Mesenchymal stem cell (in vitro differentiated cells and primary cell): ENCODE data around the gene PFN3.

ENCODE experiments used
- DNase-seq: peaks from one replicate; pipeline ENCODE4 v3.0.0-alpha.2; 2013
- H2AFZ ChIP-seq: one replicate; pipeline ENCODE4 v1.6.1; 2013; ENCODE audit warnings: low read depth, mild to moderate bottlenecking, control low read depth, inconsistent platforms, low read length, moderate library complexity
- H2AK5ac ChIP-seq: 2 replicates; pipeline ENCODE4 v1.6.1; 2013; ENCODE audit warnings: low read length, moderate library complexity, mild to moderate bottlenecking, inconsistent platforms; ENCODE audit not compliant: severe bottlenecking
- H2BK120ac ChIP-seq: one replicate; pipeline ENCODE4 v1.6.1; 2013; ENCODE audit warnings: low read depth, mild to moderate bottlenecking, inconsistent platforms, low read length, moderate library complexity
- H2BK12ac ChIP-seq, 2 experiments: one replicate each; pipeline ENCODE4 v1.6.1; 2013; ENCODE audit warnings: inconsistent platforms in 2 of 2, low read length in 2 of 2, mild to moderate bottlenecking in 2 of 2, moderate library complexity in 2 of 2, control low read depth in 1 of 2
- H2BK15ac ChIP-seq: one replicate; pipeline ENCODE4 v1.6.1; 2013; ENCODE audit warnings: mild to moderate bottlenecking, low read depth, inconsistent platforms; ENCODE audit not compliant: poor library complexity, severe bottlenecking
- H2BK5ac ChIP-seq: 2 replicates; pipeline ENCODE4 v1.6.1; 2013; ENCODE audit warnings: low read depth, mild to moderate bottlenecking, low read length, control low read depth, inconsistent platforms; ENCODE audit not compliant: poor library complexity, severe bottlenecking
- H3K14ac ChIP-seq, 2 experiments: one replicate each; pipeline ENCODE4 v1.6.1; 2013; ENCODE audit warnings: inconsistent platforms in 2 of 2, low read length in 2 of 2, control low read depth in 1 of 2, mild to moderate bottlenecking in 1 of 2, moderate library complexity in 1 of 2
- H3K18ac ChIP-seq, 2 experiments: one replicate each; pipeline ENCODE4 v1.6.1; 2013; ENCODE audit warnings: inconsistent platforms in 2 of 2, low read length in 2 of 2, control low read depth in 1 of 2, low read depth in 1 of 2, mild to moderate bottlenecking in 1 of 2
- H3K23ac ChIP-seq, 2 experiments: one replicate each; pipeline ENCODE4 v1.6.1; 2013; ENCODE audit warnings: inconsistent platforms in 2 of 2, low read length in 2 of 2, mild to moderate bottlenecking in 2 of 2, moderate library complexity in 2 of 2, control low read depth in 1 of 2
- H3K27ac ChIP-seq: 2 replicates; pipeline ENCODE4 v1.5.1; 2013; ENCODE audit warnings: mild to moderate bottlenecking, moderate library complexity, low read length, control low read depth, inconsistent platforms; ENCODE audit not compliant: poor library complexity, severe bottlenecking
- H3K27me3 ChIP-seq, 2 experiments: 2 replicates each; pipeline versions ENCODE4 v1.6.1 to v1.7.0; 2013; ENCODE audit warnings: low read length in 2 of 2, mild to moderate bottlenecking in 2 of 2, moderate library complexity in 2 of 2, control low read depth in 1 of 2, inconsistent platforms in 1 of 2; ENCODE audit not compliant: control insufficient read depth in 1 of 2, insufficient read depth in 1 of 2
- H3K36me3 ChIP-seq, 2 experiments: 2 replicates each; pipeline versions ENCODE4 v1.6.1 to v1.7.0; 2013; ENCODE audit warnings: low read length in 2 of 2, control low read depth in 1 of 2, inconsistent platforms in 1 of 2, low read depth in 1 of 2, mild to moderate bottlenecking in 1 of 2; ENCODE audit not compliant: insufficient read depth in 2 of 2, control insufficient read depth in 1 of 2
- H3K4ac ChIP-seq, 2 experiments: one replicate each; pipeline ENCODE4 v1.6.1; 2013; ENCODE audit warnings: inconsistent platforms in 2 of 2, low read length in 2 of 2, mild to moderate bottlenecking in 2 of 2, moderate library complexity in 2 of 2, control low read depth in 1 of 2, low read depth in 1 of 2
- H3K4me1 ChIP-seq: 2 replicates; pipeline ENCODE4 v1.6.1; 2013; ENCODE audit warnings: low read depth, low read length, control low read depth; ENCODE audit not compliant: control insufficient read depth, insufficient read depth
- H3K4me2 ChIP-seq: 2 replicates; pipeline ENCODE4 v1.6.1; 2013; ENCODE audit warnings: low read length, mild to moderate bottlenecking, inconsistent platforms; ENCODE audit not compliant: poor library complexity, severe bottlenecking
- H3K4me3 ChIP-seq, 2 experiments: 2 replicates each; pipeline versions ENCODE4 v1.5.1 to v1.7.0; 2013; ENCODE audit warnings: low read length in 2 of 2, mild to moderate bottlenecking in 2 of 2, control low read depth in 1 of 2, low read depth in 1 of 2; ENCODE audit not compliant: insufficient read depth in 1 of 2
- H3K79me1 ChIP-seq: replicated peaks from 2 replicates; pipeline ENCODE4 v1.6.1; 2013; ENCODE audit warnings: mild to moderate bottlenecking, control low read depth, low read length, inconsistent platforms; ENCODE audit not compliant: poor library complexity, severe bottlenecking
- H3K9ac ChIP-seq: 2 replicates; pipeline ENCODE4 v1.7.0; 2013; ENCODE audit warnings: mild to moderate bottlenecking, low read length, moderate library complexity
- H3K9me3 ChIP-seq: 2 replicates; pipeline ENCODE4 v1.7.0; 2013; ENCODE audit warnings: mild to moderate bottlenecking, low read length; ENCODE audit not compliant: control insufficient read depth
- H4K8ac ChIP-seq: one replicate; pipeline ENCODE4 v1.6.1; 2013; ENCODE audit warnings: inconsistent platforms, mild to moderate bottlenecking, low read length, moderate library complexity
- H4K91ac ChIP-seq: one replicate; pipeline ENCODE4 v1.6.1; 2013; ENCODE audit warnings: mild to moderate bottlenecking, low read length, inconsistent platforms
- WGBS: methylation state at CpG from one replicate; pipeline ENCODE4 v1.1.7; 2013; ENCODE audit warnings: mixed read lengths; 5-methylcytosine and 5-hydroxymethylcytosine counted together

The PFN3 gene

GRCh38 chr5:177383181-177383580, 17.3 kb downstream of the PFN3 start:
- no peak overlapping the region for H3K23ac ChIP-seq
- no peak overlapping the region for H4K91ac ChIP-seq
- H2BK12ac ChIP-seq, result no peak overlapping the region
- H3K9me3 ChIP-seq, result no peaks in the 10 kb centered on the region
- no peak overlapping the region for H3K4me2 ChIP-seq
- no peak overlapping the region for H3K18ac ChIP-seq
- H3K4me1 ChIP-seq, result peaks cover 15% of the 10 kb centered on the region
- H3K4ac ChIP-seq, result no peak overlapping the region
- H3K14ac ChIP-seq, result no peak overlapping the region
- H3K4me3 ChIP-seq, result no peak overlapping the region
- H3K36me3 ChIP-seq, result no peaks in the 10 kb centered on the region
- H3K27me3 ChIP-seq, result peaks cover 10 to 68% of the 10 kb centered on the region in 2 experiments
- H2BK120ac ChIP-seq, result no peak overlapping the region
- H3K9ac ChIP-seq, result no peak overlapping the region
- no peak overlapping the region for H2BK15ac ChIP-seq
- no peak overlapping the region for H2BK5ac ChIP-seq
- H3K27ac ChIP-seq, result no peak overlapping the region
- no peak overlapping the region for H2AFZ ChIP-seq
- no peak for DNase-seq
- no peaks in the 10 kb centered on the region for H3K79me1 ChIP-seq
- no peak overlapping the region for H4K8ac ChIP-seq
- H2AK5ac ChIP-seq, result no peak overlapping the region
- WGBS, result 98% methylated on average over 9 of the region's 9 CpGs

GRCh38 chr5:177382423-177383029, 17.9 kb downstream of the PFN3 start:
- Histone ChIP-seq H2BK12ac (no peak overlapping the region), H2BK15ac (no peak overlapping the region), H3K36me3 (no peaks in the 10 kb centered on the region), H2AFZ (no peak overlapping the region), H2BK5ac (no peak overlapping the region), H3K9ac (no peak overlapping the region), H3K27me3 (peaks cover 10 to 73% of the 10 kb centered on the region in 2 experiments), H2AK5ac (no peak overlapping the region), H4K91ac (no peak overlapping the region), H3K9me3 (no peaks in the 10 kb centered on the region), H2BK120ac (no peak overlapping the region), H3K27ac (no peak overlapping the region), H3K4me2 (no peak overlapping the region), H3K4me3 (no peak overlapping the region), H3K79me1 (no peaks in the 10 kb centered on the region), H3K4me1 (peaks cover 18% of the 10 kb centered on the region), H3K18ac (no peak overlapping the region), H4K8ac (no peak overlapping the region), H3K14ac (no peak overlapping the region), H3K23ac (no peak overlapping the region), H3K4ac (no peak overlapping the region)
- DNase-seq, result no peak
- 68% methylated on average over 10 of the region's 11 CpGs for WGBS

GRCh38 chr5:177380805-177381126, 19.7 kb downstream of the PFN3 start:
- no peak overlapping the region for H4K91ac ChIP-seq
- H3K27ac ChIP-seq, result no peak overlapping the region
- no peak overlapping the region for H2AFZ ChIP-seq
- H4K8ac ChIP-seq, result no peak overlapping the region
- DNase-seq, result no peak
- H2BK15ac ChIP-seq, result no peak overlapping the region
- H2BK5ac ChIP-seq, result no peak overlapping the region
- H3K9ac ChIP-seq, result no peak overlapping the region
- no peaks in the 10 kb centered on the region for H3K79me1 ChIP-seq
- no peaks in the 10 kb centered on the region for H3K9me3 ChIP-seq
- no peak overlapping the region for H2AK5ac ChIP-seq
- H3K4me2 ChIP-seq, result no peak overlapping the region
- H2BK12ac ChIP-seq, result no peak overlapping the region
- peaks cover 10 to 62% of the 10 kb centered on the region in 2 experiments for H3K27me3 ChIP-seq
- WGBS, result 91% methylated on average over 5 of the region's 6 CpGs
- H3K4ac ChIP-seq, result no peak overlapping the region
- no peak overlapping the region for H2BK120ac ChIP-seq
- H3K23ac ChIP-seq, result no peak overlapping the region
- peaks cover 18% of the 10 kb centered on the region for H3K4me1 ChIP-seq
- no peak overlapping the region for H3K18ac ChIP-seq
- no peak overlapping the region for H3K4me3 ChIP-seq
- H3K14ac ChIP-seq, result no peak overlapping the region
- H3K36me3 ChIP-seq, result no peaks in the 10 kb centered on the region

DNA sequence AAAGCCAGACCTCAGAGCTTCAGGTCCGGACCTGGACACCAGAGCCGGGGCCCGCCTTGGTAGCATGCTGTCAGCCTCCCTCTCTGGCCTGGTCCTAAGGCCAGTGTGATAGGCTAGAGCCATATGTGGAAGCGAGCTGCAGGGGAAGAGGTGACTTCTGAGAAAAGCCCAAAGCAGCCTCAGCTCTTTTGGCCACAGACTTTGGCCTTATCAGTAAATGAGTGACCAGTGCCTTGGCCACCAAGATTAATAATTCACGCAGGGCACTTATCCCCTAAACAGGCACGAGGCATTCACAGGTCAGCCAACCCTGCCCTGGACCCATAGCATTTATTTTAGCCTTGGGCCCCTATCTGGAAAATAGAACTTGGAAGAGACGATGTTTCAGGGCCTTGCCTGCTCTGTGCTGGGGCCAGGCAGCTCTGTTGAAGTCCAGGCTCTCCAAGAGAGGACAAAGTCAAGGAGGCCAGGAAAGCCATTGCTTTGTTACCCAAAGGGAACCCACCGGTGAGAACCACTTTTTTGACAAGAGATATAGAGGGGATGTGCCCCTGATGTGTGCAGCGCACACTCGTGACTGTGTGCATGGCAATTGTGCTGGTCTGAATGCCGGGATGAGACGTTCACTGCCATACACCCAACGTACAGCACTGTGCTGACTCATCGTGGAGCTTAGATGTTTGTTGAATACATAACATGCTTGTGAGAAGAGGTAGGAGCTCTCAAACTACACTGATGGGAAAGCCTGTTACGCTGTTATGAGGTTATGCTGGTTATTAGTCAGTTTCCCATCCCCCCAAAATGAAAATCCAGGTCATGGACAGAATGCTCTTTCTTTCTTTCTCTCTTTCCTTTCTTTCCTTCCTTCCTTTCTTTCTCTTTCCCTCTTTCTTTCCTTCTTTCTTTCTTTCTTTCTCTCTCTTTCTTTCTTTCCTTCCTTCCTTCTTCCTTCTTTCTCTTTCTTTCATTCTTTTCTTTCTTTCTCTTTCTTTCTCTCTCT, 21.3 kb downstream of the PFN3 start:
- Histone ChIP-seq H2BK15ac (no peak overlapping the region), H2BK120ac (no peak overlapping the region), H3K27ac (peak overlapping the region; percentile 79), H2AK5ac (no peak overlapping the region), H3K4me1 (peaks cover 18% of the 10 kb centered on the region), H4K8ac (peak overlapping the region; percentile 76), H3K36me3 (no peaks in the 10 kb centered on the region), H3K4me3 (no peak overlapping the region), H2BK12ac (peak overlapping the region; percentile 53 to 55), H3K4ac (peak overlapping the region in 1 of 2 experiments; percentile 60), H3K4me2 (no peak overlapping the region), H4K91ac (peak overlapping the region; percentile 5), H3K9me3 (no peaks in the 10 kb centered on the region), H3K79me1 (no peaks in the 10 kb centered on the region), H3K9ac (no peak overlapping the region), H2AFZ (no peak overlapping the region), H3K23ac (no peak overlapping the region), H3K18ac (peak overlapping the region; percentile 11 to 59), H2BK5ac (peak overlapping the region; percentile 37), H3K27me3 (peaks cover 3 to 56% of the 10 kb centered on the region in 2 experiments), H3K14ac (peak overlapping the region in 1 of 2 experiments; percentile 46)
- peak; percentile 90 for DNase-seq
- WGBS, result 70% methylated on average over 13 of the region's 15 CpGs
